HepG2 (cell line): ENCODE results near the gene CBLC. TPM values are rescaled to one million over a fixed set of nuclear protein-coding genes. Genes with fewer than 3 reads are reported as not detected.

Experiments used
- ELF3 ChIP-seq: IDR thresholded peaks from 2 replicates; pipeline ENCODE4 v1.6.1; 2016; ENCODE audit warnings: missing genetic modification reagents, missing compliant biosample characterization
- FOXA3 ChIP-seq: IDR thresholded peaks from 2 replicates; pipeline ENCODE4 v1.6.1; 2016; ENCODE audit warnings: missing genetic modification reagents, missing compliant biosample characterization
- FOXK1 ChIP-seq: sonication (generic); formaldehyde crosslinking; IDR thresholded peaks from 2 replicates; pipeline ENCODE4 v1.4.0; 2020; ENCODE audit warnings: low read depth, missing genetic modification reagents, borderline replicate concordance
- FOXP1 ChIP-seq, 2 experiments: fragments of 450-650 bp in 1 of 2; IDR thresholded peaks; 2 replicates each; pipeline ENCODE4 v1.6.1; 2017 to 2018; ENCODE audit warnings: antibody characterized with exemption in 1 of 2
- HMG20A ChIP-seq: IDR thresholded peaks from 2 replicates; pipeline ENCODE4 v1.6.1; 2016; ENCODE audit warnings: borderline replicate concordance
- KAT8 ChIP-seq: IDR thresholded peaks from 2 replicates; pipeline ENCODE4 v1.6.1; 2016; ENCODE audit warnings: missing genetic modification reagents, missing compliant biosample characterization
- KDM4B ChIP-seq: sonication (generic); formaldehyde crosslinking; IDR thresholded peaks from 2 replicates; pipeline ENCODE4 v1.4.0; 2020; ENCODE audit warnings: missing genetic modification reagents
- MYPOP ChIP-seq: sonication (generic); formaldehyde crosslinking; IDR thresholded peaks from 2 replicates; pipeline ENCODE4 v1.8.1; 2023; ENCODE audit warnings: mild to moderate bottlenecking, moderate library complexity, missing genetic modification reagents
- NONO ChIP-seq, 2 experiments: fragments of 450-650 bp in 1 of 2; sonication (generic) in 1 of 2; formaldehyde crosslinking in 1 of 2; IDR thresholded peaks in 1 of 2; conservative IDR thresholded peaks in 1 of 2; 2 replicates each; pipeline versions ENCODE4 v1.6.1 to v1.8.0; 2017 to 2022; ENCODE audit warnings: mild to moderate bottlenecking in 1 of 2, missing genetic modification reagents in 1 of 2, moderate library complexity in 1 of 2
- NR2F6 ChIP-seq, 2 experiments: IDR thresholded peaks; 2 replicates each; pipeline ENCODE4 v1.6.1; 2016; ENCODE audit warnings: antibody characterized with exemption in 1 of 2, mild to moderate bottlenecking in 1 of 2
- ONECUT2 ChIP-seq: sonication (generic); formaldehyde crosslinking; IDR thresholded peaks from 2 replicates; pipeline ENCODE4 v1.4.0; 2020; ENCODE audit warnings: missing genetic modification reagents
- PAXIP1 ChIP-seq: sonication (generic); formaldehyde crosslinking; conservative IDR thresholded peaks from 2 replicates; pipeline ENCODE4 v1.4.0; 2020; ENCODE audit warnings: mild to moderate bottlenecking, missing genetic modification reagents, moderate library complexity
- PITX1 ChIP-seq: sonication (generic); formaldehyde crosslinking; IDR thresholded peaks from 2 replicates; pipeline ENCODE4 v1.5.1; 2020; ENCODE audit warnings: mild to moderate bottlenecking, missing genetic modification reagents
- PRPF4 ChIP-seq: fragments of 200-400 bp; formaldehyde crosslinking; IDR thresholded peaks from 2 replicates; pipeline ENCODE4 v1.6.1; 2016; ENCODE audit warnings: low read length, low read depth; ENCODE audit not compliant: poor library complexity, severe bottlenecking
- TMF1 ChIP-seq: sonication (generic); formaldehyde crosslinking; IDR thresholded peaks from 2 replicates; pipeline ENCODE4 v1.8.1; 2022; ENCODE audit warnings: low read depth, missing genetic modification reagents
- XRCC5 ChIP-seq: fragments of 200-400 bp; formaldehyde crosslinking; optimal IDR thresholded peaks from 2 replicates; pipeline ENCODE3; 2017; ENCODE audit warnings: mild to moderate bottlenecking, low read length
- ZFP37 ChIP-seq: sonication (generic); formaldehyde crosslinking; IDR thresholded peaks from 2 replicates; pipeline ENCODE4 v1.4.0; 2020; ENCODE audit warnings: missing genetic modification reagents, borderline replicate concordance
- ZFX ChIP-seq: sonication (generic); formaldehyde crosslinking; IDR thresholded peaks from 2 replicates; pipeline ENCODE4 v1.4.0; 2020; ENCODE audit warnings: mild to moderate bottlenecking, low read depth, missing genetic modification reagents, moderate library complexity
- ZMAT3 ChIP-seq: sonication (generic); formaldehyde crosslinking; conservative IDR thresholded peaks from 2 replicates; pipeline ENCODE4 v1.7.0; 2021; ENCODE audit warnings: missing genetic modification reagents
- ZNF362 ChIP-seq: sonication (generic); formaldehyde crosslinking; IDR thresholded peaks from 2 replicates; pipeline ENCODE4 v1.4.0; 2020; ENCODE audit warnings: missing genetic modification reagents, mild to moderate bottlenecking, borderline replicate concordance
- ZNF430 ChIP-seq: sonication (generic); formaldehyde crosslinking; IDR thresholded peaks from 2 replicates; pipeline ENCODE4 v1.9.0; 2021; ENCODE audit warnings: mild to moderate bottlenecking, missing genetic modification reagents
- ZNF614 ChIP-seq: IDR thresholded peaks from 2 replicates; pipeline ENCODE4 v1.6.1; 2018; ENCODE audit warnings: missing biosample characterization, missing genetic modification reagents, inconsistent platforms, borderline replicate concordance
- ZNF746 ChIP-seq: sonication (generic); formaldehyde crosslinking; IDR thresholded peaks from 2 replicates; pipeline ENCODE4 v1.8.0; 2022; ENCODE audit warnings: mild to moderate bottlenecking, missing genetic modification reagents
- ZNF780A ChIP-seq: sonication (generic); formaldehyde crosslinking; IDR thresholded peaks from 2 replicates; pipeline ENCODE4 v1.8.0; 2022; ENCODE audit warnings: mild to moderate bottlenecking, missing genetic modification reagents, moderate library complexity
- polyA plus RNA-seq, 8 experiments: library from polyadenylated mRNA; depleted of rRNA in 3 of 8; stranded (reverse) in 7 of 8; unstranded in 1 of 8; fragments of >200 nt; fragmentation: Illumina TruSeq in 4 of 8; extraction: Trizol in 4 of 8; gene quantifications; 2 replicates each; pipeline versions ENCODE4 v1.2.1 to v1.2.3, GENCODE V29; 2011 to 2016; ENCODE audit warnings: low read depth in 4 of 8, missing spikeins in 1 of 8, mixed read lengths in 1 of 8; ENCODE audit not compliant: insufficient read depth in 1 of 8
- total RNA-seq, 5 experiments: library from RNA; depleted of rRNA; stranded (reverse); fragments of >200 nt; fragmentation: Illumina TruSeq; extraction: Trizol; gene quantifications; 2 replicates each; pipeline ENCODE4 v1.2.3, GENCODE V29; 2016; ENCODE audit warnings: low read depth in 1 of 5

The CBLC gene
- total and polyA plus RNA-seq, 2 of the 13 experiments (the other 11 are each of a cell fraction or from before 2014, with no cell fraction given), result 1.8 to 2.6 TPM

- TF ChIP-seq PAXIP1 (CRISPR knock-in tag), result peak; percentile 97
- peak; percentile 65; the same call in 1 of the 2 replicates for TF ChIP-seq NR2F6 (IDR thresholded peaks at IDR 0.05)
- 0 out of 2 replicates have a peak, but pooled peaks have one; percentile 59 for TF ChIP-seq NR2F6 (CRISPR knock-in tag; IDR thresholded peaks at IDR 0.05)
- TF ChIP-seq ZFX (CRISPR knock-in tag), result peak; percentile 58; the same call in 1 of the 2 replicates
- TF ChIP-seq ELF3 (CRISPR knock-in tag), result peak; percentile 92
- peak; percentile 53; the same call in 1 of the 2 replicates for TF ChIP-seq ZNF362 (CRISPR knock-in tag)
- TF ChIP-seq NONO (IDR thresholded peaks at IDR 0.05), result no peak
- peak; percentile 54; the same call in 1 of the 2 replicates for TF ChIP-seq NONO (CRISPR knock-in tag; conservative IDR thresholded peaks at IDR 0.05)
- TF ChIP-seq HMG20A (CRISPR knock-in tag), result peak; percentile 58; the same call in 1 of the 2 replicates
- TF ChIP-seq FOXA3, result peak; percentile 88
- TF ChIP-seq ZNF780A (CRISPR knock-in tag), result no peak
- TF ChIP-seq PRPF4, result peak; percentile 46
- TF ChIP-seq FOXP1 (IDR thresholded peaks at IDR 0.05), result no peak
- TF ChIP-seq FOXP1 (CRISPR knock-in tag; IDR thresholded peaks at IDR 0.05), result peak; percentile 85
- 0 out of 2 replicates have a peak, but pooled peaks have one; percentile 39 for TF ChIP-seq ZFP37 (CRISPR knock-in tag)
- 0 out of 2 replicates have a peak, but pooled peaks have one; percentile 32 for TF ChIP-seq ZNF614
- peak; percentile 70 for TF ChIP-seq PITX1 (CRISPR knock-in tag)
- no peak for TF ChIP-seq MYPOP (CRISPR knock-in tag)
- TF ChIP-seq ZNF430, result peak; percentile 63; the same call in 1 of the 2 replicates
- TF ChIP-seq ZNF746 (CRISPR knock-in tag), result peak; percentile 35; the same call in 1 of the 2 replicates
- peak; percentile 34; the same call in 1 of the 2 replicates for TF ChIP-seq FOXK1 (CRISPR knock-in tag)
- TF ChIP-seq XRCC5, result peak; percentile 39
- peak; percentile 62; the same call in 1 of the 2 replicates for TF ChIP-seq KDM4B (CRISPR knock-in tag)
- peak; percentile 58 for TF ChIP-seq KAT8 (CRISPR knock-in tag)
- TF ChIP-seq ZMAT3 (CRISPR knock-in tag), result no peak
- 0 out of 2 replicates have a peak, but pooled peaks have one; percentile 11 for TF ChIP-seq TMF1 (CRISPR knock-in tag)
- TF ChIP-seq ONECUT2 (CRISPR knock-in tag), result peak; percentile 98
Observed at GRCh38 chr19:44796701-44797115, 19.0 kb downstream of the CBLC start (continued).
